GM18873 (cell line): Measurements from ENCODE around the gene EVA1A.

ENCODE experiments used
- ATAC-seq: cut with Tn5 transposase; IDR thresholded peaks from one replicate; pipeline ENCODE4 v1.9.1; 2021; ENCODE audit warnings: mild to moderate bottlenecking, moderate library complexity, moderate number of reproducible peaks; ENCODE audit not compliant: unreplicated experiment, low FRiP score

EVA1A gene

DNA sequence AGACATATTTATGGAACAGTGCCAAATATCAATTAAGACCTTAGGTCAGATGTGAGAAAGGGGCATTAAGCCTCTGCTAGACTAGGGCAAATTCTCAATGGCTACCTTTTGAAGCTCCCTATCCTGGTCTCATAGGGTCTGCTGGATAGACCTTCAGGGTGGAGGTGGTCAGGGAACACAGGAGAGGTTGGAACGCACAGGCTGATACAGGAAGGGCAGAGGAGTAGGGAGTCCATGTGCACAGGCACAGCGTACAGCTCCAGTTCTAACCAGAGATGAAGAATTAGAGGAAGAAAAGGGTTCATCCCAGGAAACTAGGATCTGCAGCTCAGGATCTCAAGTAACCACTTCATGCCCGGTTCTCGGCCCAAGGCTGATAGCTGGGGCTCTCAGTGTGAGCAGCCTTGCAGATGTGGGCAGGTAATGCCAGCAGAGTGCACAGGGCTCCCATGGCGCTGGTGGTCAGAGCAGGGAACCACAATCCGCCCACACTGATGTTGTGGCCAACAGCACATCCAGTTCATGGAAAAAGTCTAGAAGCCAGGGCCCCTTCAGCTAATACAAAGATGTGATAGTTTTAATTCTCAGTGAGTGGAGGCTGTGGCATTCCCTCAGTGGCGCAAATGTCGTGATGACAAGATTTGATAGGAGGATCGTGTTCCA is 3.4 kb upstream of the EVA1A start:
- ATAC-seq = no peak

DNA sequence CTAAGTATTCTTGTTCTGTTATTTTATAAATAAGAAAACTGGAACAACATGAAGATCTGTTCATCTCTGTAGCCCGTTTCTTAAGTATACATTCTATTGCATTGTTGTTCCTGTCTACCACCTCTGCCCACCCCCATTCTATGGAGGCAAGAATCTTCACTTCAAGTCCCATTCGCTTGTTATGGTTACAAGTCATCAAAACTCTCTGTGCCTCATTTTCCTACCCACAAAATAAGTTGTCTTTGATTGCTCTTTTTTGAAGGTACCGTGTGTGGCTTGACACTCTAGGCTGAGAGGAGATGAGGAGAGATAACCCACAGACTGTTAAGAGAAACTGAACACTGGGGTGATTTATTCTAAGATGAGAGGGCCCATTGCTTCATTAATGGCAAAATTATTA is 2.9 kb upstream of the EVA1A start:
- ATAC-seq = no peak

DNA sequence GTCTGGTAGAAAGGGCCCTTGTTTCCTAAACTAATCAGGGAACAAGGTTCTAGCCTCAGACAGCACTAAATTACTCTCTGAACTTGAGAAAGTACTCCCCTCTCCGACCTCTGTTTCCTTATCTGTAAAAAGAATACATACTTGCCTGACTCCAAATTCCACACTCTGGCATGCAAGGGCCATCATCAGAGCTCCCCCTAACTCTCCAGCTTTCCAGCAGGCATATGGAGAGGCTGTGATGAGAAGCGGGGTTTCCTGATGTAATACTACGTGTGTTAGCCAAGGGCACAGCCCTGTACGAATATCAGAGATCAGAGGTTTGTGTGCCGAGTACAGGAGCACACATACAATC is 1.8 kb upstream of the EVA1A start:
- no peak for ATAC-seq

DNA sequence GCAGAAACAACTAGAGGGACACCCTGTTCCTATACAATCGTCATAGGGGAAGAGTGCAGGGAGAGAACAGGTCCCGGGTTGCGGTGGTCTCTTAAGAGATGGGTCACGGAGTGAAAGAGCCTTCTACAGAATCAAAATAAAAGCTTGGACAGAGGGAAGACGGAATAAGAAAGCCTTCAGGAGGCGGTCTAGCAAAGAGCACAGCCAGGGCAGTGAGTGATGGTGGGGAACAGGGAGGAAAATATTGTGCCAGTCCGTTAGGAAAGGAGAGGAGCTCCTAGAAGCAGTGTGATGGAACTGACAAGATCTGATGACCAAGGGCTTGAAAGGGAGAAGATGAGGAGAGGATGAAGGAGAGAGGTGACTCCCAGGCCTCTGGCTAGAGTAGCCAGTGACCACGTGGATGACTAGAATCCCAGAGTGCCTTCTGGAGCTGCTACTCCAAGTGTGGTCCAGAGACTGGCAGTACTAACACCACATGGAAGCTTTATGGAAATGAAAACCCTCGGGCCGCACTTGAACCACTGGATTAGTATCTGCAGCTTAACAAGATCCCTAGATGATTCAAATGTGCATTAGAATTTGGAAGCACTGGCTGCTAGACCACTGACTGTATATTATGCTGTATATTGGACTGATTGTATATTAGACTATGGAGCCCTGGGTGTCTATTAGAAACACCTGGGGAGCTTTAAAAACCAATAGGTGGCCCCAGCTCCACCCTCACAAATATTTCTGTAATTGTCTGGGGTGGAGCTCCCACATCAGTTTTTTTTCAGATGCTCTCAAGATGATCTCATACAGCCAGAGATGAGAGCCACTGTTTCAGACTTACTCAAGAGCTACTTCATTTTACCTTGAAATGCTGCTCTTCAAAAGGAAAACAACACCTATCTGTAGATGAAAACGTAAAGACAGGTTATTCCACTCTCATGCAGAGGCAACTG is 1.1 kb upstream of the EVA1A start:
- ATAC-seq = no peak

DNA sequence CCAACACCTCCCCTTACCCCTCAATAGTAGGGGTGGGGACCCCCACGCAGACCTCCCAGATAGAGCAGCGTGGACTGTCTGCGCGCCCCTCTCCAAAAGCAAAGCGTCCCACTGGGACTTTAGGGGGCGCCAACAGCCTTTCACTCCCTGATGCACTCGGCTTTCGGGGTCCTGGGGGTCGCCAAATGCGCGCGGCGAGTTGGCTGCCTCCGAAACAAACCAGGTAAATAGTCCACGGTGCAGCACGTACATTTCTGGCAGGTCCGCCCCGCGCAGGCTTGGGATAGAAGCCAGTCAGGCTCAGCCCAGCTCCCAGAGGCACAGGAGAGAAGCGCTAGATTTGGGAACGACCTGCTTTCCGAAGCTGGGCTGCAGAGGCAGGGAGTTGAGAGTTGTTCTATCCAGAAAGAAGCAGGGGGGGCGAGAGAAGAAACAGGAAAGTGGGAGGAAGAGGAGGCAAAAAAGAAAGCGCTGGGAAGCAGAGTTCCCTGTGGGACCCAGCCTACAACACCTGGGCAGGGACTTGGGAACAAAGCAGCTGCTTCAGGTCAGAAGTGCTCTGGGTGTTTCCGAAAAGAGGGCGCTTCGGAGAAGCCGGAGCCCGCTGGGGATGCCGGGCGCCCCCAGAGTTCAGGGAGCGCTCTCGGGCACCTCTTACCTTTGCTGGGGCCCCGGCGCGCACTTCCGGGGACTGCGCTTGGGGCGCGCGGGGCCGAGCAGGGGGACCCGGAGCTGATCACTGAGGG is 544 bp downstream of the EVA1A start:
- ATAC-seq = no peak

DNA sequence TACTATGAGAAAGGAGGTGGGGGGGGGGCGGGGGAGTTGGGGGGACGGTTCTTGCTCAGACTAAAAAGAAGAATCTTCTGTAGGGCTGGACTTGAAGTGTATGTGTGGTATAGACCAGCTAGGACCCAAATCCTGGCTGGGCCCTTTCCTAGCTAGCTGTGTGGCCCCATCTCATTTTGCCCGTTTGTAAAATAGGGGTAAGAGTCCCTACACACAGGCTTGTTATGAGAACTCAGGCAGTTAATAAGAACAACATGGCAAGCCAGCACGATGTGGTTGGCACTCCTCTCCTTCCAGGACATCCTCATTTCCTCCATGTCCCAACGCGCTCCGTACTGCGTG is 1.1 kb downstream of the EVA1A start:
- ATAC-seq = no peak

DNA sequence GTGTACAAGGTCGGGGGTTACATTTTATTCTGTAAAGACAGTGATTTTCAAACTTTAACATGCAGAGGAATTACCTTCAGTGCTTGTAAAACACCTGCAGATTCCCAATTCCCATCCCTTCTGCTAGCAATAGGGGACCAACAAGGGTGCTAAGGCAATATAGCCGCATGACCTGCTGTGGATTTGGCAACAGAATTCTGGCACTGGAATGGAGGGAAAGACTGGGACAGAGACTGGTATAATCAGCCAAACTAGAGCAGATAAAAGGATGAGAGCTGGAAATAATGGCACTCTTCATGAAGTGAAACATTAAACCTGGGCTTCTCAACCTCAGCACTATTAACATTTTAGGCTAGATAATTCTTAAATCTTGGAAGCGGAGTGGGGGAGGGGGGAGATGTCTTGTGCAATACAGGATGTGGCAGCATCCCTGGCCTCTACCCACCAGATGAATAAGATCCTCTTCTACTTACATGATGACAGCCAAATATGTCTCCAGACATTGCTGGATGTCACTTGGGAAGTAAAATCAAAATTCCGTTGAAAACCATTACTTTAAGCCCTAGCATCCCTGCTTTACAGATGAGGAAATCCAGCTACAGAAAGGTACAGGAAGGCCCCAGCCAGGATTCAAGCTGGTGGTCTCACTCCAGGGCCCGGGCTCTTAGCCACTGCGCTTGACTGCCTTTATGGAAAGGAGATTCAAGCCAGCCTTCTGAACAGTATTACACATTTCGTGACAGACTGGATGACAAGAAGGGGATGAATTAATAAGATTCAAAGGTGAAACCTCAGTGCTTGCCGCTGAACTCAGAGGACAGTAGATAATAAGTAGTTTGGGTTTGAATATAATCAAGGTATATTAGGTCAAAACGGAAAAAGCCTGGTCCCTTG is 1.7 kb downstream of the EVA1A start:
- ATAC-seq = no peak

DNA sequence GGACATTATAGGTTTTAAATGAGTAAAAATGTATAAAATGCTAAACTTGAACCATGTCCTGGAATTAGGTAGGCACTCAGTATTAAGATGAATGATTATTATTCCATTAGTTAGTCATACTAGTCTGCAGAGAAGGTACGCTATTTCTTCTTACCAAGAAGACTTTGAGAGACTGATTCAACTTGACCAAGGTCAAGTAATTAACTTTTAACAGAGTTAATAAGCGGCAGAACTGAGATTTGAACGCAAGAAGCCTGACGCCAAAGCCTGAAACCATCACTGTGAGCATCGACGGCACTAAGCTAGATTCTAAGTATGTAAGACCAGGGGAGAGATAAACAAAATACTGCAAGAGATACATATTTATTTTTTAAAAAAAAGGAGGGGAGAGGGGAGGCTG is 2.6 kb downstream of the EVA1A start:
- ATAC-seq = no peak

DNA sequence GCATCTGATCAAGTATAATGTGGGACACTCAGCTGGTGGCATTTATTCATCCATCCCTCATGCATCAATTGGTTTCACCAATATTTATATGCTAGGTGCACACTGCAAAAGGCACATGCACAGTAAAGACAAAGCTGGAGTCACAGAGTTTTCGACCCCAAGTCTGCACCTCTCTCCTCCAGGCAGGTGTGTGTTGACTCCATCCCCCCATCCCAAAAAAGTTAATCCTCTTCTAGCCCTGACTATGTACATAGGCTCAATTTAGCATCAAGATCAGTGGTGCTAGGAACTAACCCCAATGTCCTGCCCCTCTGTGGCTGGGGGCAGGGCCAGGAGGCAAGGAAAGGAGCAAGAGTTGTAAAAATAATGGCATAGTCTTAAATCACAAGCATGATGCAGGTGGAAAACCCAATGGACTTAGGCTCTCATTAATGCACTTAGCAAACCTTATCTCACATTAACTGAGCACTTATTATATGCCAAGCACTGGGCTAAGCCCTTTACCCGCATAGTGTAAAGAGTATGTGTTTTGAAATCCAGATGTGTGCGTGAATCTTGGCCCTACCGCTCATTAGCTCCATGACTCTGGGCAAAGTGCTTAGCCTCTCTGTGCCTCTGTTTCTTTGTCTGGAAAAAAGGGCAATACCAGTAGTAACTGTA is 3.1 kb downstream of the EVA1A start:
- no peak for ATAC-seq

DNA sequence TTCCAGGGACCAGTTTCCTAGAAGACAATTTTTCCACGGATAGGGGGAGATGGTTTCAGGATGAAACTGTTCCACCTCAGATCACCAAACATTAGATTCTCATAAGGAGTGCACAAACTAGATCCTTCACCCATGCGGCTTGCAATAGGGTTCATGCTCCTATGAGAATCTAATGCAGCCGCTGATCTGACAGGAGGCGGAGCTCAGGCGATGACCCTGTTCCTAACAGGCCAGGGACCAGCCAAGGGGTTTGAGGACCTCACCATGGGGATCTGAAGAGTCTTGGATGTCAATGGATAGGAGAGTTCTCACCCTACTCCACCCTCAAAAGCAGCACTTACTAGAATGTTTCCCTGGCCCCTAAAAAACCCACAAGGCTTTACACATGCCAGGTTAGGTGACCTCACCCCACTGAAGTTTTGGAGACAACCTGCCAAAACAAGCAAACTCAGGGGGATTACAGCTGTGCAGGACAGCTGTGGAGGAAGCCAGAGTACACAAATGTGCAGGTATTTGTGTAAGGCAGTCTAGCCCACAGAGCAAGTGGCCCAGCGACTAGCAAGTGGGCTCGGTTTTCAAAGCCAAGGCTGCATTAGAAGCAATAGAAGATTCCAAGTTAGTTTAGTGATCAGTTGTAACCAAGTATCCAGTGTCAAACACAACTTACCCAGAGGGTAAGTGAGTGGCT is 3.9 kb downstream of the EVA1A start:
- no peak for ATAC-seq

DNA sequence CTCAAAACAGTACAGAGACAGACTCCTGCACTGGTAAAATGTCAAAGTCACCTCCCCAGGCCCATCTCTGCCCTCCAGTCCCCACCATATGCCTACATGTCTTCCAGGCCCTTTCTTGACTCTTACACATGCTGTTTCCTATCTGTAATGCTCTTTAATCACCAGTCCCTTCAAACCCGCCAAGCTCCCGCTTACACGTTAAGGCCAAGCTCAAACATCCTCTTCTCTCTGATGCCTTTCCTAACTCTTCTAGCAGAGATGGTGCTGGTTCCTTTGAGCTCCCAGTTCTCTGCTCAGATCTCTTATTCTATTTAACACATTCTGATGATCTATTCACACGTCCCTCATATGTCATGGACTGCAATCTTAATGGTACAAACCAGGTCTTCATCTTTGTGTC is 5.0 kb downstream of the EVA1A start:
- no peak for ATAC-seq

DNA sequence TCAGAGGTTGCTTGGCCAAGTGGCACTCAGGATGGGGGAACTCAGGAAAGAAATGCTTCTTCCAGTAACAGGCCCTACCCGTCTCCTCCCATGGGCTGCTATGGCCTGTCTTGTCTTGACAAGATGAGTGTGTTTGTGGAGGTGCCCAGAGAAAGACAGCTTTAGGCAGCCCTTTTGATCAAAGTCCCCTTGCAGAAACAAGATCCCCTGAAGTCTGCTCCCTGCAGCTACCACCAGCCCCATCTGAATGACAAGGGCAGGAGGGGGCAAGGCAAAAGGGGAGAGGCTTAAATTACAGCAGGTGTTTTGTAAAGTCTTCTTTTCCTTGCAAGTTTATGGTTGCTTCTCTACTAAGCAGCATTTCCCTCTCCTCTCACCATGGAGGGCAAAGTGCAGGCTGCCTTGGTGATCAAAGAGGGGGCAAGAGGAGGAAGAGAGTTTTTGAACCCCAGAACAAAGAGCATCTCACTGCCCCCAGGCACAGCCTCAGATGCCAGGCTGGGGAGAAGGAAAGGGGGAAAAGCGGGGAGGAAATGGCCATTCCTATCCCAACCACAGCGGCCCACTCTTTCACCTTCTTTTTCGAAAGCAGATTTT is 6.7 kb downstream of the EVA1A start:
- no peak for ATAC-seq

DNA sequence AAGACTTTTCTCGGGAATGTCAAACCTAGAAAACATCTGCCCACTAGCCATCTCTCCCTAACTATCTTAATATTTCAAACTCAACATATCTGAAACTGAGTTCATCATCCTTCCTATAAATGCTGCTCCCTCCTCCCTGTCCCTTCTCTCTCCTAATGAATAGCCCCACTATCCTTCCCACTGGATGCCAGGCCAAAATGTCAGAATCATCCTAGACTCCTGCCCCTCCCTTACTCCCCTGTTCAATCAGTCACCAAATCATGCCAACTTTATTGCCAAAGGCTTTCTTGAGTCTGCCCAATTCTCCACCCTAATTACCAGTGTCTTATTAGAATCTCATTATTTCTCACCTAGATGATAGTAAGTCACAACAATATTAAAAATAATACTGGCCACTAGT is 8.5 kb downstream of the EVA1A start:
- no peak for ATAC-seq

DNA sequence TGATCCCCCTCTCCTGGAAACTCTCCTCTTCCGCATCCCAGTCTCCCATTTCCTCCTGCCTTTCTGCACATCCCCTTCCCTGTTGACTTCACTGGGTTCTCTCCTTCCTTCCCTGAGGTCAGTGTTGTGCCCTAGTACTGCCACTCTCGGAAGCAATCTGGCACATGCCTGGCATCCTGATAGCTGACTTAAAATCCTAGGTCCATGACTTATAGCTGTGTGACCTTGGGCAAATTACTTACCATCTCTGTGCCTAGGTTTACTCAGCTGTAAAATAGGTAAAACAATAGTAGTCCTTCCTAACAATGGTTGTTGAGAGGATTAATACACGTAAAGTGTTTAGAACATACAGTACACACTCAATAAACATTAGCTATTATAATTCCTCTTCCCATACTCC is 9.3 kb downstream of the EVA1A start:
- no peak for ATAC-seq

DNA sequence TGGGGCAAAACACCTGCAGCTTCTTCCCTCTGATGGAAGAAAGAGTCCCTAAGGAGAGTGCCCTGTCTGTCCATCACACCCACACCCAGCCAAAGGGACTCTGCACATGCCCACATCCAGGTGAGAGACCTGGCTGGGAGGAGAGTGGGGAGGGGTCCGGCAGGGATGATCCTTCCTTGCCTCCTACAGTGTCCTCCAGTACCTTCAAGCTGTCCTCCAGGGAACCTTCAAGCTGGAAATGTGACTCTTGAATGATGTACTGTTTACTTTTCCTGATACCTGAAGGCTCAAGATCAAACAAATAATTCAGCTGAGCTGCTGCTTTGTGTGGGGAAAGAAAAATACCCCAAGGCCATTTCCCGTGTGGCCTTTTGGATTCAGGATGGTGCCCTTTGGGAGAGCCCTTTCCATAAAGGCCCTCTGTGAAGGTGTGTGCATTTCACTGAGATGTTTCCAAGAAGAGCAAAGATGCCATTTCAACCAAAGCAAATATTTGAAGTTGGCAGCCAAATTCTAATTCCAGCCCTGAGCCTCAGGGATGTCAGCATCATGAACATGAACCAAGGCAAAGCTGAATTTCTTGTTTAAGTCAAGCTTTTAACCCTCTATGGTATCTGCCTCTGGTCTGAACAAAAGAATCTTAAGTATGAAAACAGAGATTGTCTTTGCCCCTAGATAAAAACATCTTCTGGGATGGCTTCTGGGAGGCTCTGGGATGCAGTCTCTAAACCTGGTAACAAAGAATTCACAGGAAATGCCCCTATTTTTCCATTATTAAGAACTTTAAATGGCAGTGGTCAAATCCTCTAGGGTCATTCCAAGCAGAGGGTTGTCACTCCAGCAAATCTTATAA is 11.1 kb downstream of the EVA1A start:
- ATAC-seq = no peak

DNA sequence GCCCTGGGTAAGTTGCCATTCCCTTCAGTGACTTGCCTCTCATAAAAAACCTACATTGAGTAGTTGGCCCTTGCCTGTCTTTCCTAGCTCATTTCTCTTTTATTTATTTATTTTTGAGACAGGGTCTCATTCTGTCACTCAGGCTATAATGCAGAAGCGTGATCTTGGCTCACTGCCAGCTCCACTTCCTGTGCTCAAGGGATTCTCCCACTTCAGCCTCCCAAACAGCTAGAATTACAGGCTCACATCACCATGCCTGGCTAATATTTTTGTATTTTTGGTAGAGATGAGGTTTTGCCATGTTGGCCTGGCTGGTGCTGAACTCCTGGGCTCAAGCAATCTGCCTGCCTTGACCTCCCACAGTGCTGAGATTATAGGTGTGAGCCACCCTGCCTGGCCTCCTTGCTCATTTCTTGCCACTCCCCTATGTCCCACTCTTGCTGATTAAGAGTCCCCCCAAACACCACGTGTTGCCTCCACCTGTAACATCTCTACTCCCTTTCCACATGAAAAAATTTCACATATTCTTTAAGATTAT is 12.6 kb downstream of the EVA1A start:
- ATAC-seq = no peak

DNA sequence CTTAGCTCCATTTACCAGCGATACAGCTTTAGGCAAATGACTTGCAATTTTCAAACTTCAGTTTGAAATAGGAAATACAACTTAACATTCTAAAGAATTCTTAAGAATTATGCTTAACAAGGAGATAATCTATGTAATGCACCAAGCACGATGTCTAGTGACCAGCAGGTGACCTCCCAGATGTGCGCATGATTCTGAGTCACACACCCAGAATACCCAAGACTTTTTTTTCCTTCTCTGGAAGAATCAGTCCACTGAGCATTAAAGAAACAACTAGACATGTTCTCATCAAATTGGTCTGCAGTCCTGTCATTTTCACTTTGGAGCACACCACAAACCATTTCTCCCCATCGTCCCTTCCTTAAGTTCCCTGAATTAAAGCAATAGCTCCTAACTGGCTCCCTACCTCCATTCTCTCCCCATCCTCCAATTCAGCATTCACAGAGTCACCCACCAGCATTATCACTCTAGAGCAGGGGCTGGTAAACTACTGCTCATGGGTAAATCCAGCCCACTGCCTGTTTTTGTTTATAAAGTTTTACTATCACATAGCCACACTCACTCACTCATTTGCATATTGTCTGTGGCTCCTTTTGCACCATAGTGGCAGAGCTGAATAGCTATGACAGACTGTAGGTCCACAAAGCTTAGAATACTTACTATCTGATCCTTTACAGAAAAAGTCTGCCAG is 13.2 kb downstream of the EVA1A start:
- ATAC-seq = no peak
